Measurements from ENCODE around the gene CNNM4.

Gene CNNM4

GRCh38 chr2:96837575-96837974, 76.9 kb downstream of the CNNM4 start:
- DNase-seq, result no peak

- no peak for DNase-seq
Observed at GRCh38 chr2:96838345-96839292, 77.9 kb downstream of the CNNM4 start.

- DNase-seq, result no peak
Observed at GRCh38 chr2:96839293-96839874, 78.7 kb downstream of the CNNM4 start.

- DNase-seq, result no peak
Observed at GRCh38 chr2:96839875-96840850, 79.5 kb downstream of the CNNM4 start.

GRCh38 chr2:96841701-96842495, 81.2 kb downstream of the CNNM4 start:
- no peak for DNase-seq

- peak; percentile 32 for DNase-seq
Observed at GRCh38 chr2:96842600-96842999, 81.9 kb downstream of the CNNM4 start.

- no peak for DNase-seq
Observed at GRCh38 chr2:96843538-96844268, 83.0 kb downstream of the CNNM4 start, which contains the start of gene ANKRD23. Gene ANKRD23, minus strand, starts transcription at chr2:96844021. Its CDS starts 29 bp downstream, at chr2:96843992.

- DNase-seq, result no peak
Observed at GRCh38 chr2:96844405-96844808, 83.7 kb downstream of the CNNM4 start.

- DNase-seq, result no peak
Observed at GRCh38 chr2:96846825-96847224, 86.1 kb downstream of the CNNM4 start.

GRCh38 chr2:96847586-96847985, 86.9 kb downstream of the CNNM4 start:
- DNase-seq, result no peak

GRCh38 chr2:96848264-96848663, 87.6 kb downstream of the CNNM4 start:
- DNase-seq, result no peak

GRCh38 chr2:96852667-96853066, 92.0 kb downstream of the CNNM4 start:
- DNase-seq, result no peak

GRCh38 chr2:96853321-96853720, 92.6 kb downstream of the CNNM4 start:
- no peak for DNase-seq

- peak; percentile 57 for DNase-seq
Observed at GRCh38 chr2:96856776-96857666, 96.3 kb downstream of the CNNM4 start.

GRCh38 chr2:96857667-96858372, 97.1 kb downstream of the CNNM4 start, which contains the start of gene ANKRD39:
Gene ANKRD39, minus strand, starts transcription at chr2:96858016. Its CDS starts 29 bp downstream, at chr2:96857987.
- DNase-seq, result peak; percentile 96

- no peak for DNase-seq
Observed at GRCh38 chr2:96859099-96859649, 98.5 kb downstream of the CNNM4 start.

GRCh38 chr2:96859681-96860064, 99.0 kb downstream of the CNNM4 start:
- no peak for DNase-seq

GRCh38 chr2:96860065-96861029, 99.6 kb downstream of the CNNM4 start:
- no peak for DNase-seq

Data from NCI-H69 (cell line).